Anterior cingulate cortex (tissue), 58 donors: ENCODE results near the gene TMEM44.
"Not testable (repeated sequence)": the region's sequence is repeated elsewhere in the genome, so short reads cannot be mapped to it uniquely, and the experiment has no call there.

Experiments
- DNase-seq, 58 donors: peaks; one replicate each; lab custom pipeline; 2025; lab: John Stamatoyannopoulos, UW

The TMEM44 gene

GRCh38 chr3:194617143-194617671, 16.0 kb downstream of the TMEM44 start:
- DNase-seq: no peak

- no peak for DNase-seq
Measured at GRCh38 chr3:194615226-194615625, 18.0 kb downstream of the TMEM44 start.

GRCh38 chr3:194612221-194612620, 21.0 kb downstream of the TMEM44 start:
- no peak for DNase-seq

GRCh38 chr3:194610689-194611088, 22.5 kb downstream of the TMEM44 start:
- DNase-seq: no peak

- DNase-seq: no peak
Measured at GRCh38 chr3:194609601-194610000, 23.6 kb downstream of the TMEM44 start.

GRCh38 chr3:194608981-194609380, 24.2 kb downstream of the TMEM44 start:
- peak in 2 of 58 donors; percentile 5 to 6 for DNase-seq

- DNase-seq: no peak
Measured at GRCh38 chr3:194607592-194608389, 25.4 kb downstream of the TMEM44 start.

GRCh38 chr3:194606941-194607340, 26.3 kb downstream of the TMEM44 start:
- no peak for DNase-seq

GRCh38 chr3:194606163-194606562, 27.1 kb downstream of the TMEM44 start:
- DNase-seq: no peak

GRCh38 chr3:194605314-194605713, 27.9 kb downstream of the TMEM44 start:
- DNase-seq: not testable (repeated sequence)

- no peak for DNase-seq
Measured at GRCh38 chr3:194604837-194605236, 28.4 kb downstream of the TMEM44 start.

GRCh38 chr3:194604126-194604525, 29.1 kb downstream of the TMEM44 start:
- DNase-seq: no peak

- no peak for DNase-seq
Measured at GRCh38 chr3:194602669-194603171, 30.5 kb downstream of the TMEM44 start.

- no peak for DNase-seq
Measured at GRCh38 chr3:194598771-194599557, 34.3 kb downstream of the TMEM44 start.

GRCh38 chr3:194596906-194597305, 36.3 kb downstream of the TMEM44 start:
- DNase-seq: peak in 1 of 58 donors; percentile 19

- no peak for DNase-seq
Measured at GRCh38 chr3:194592798-194593752, 40.1 kb downstream of the TMEM44 start.

- no peak for DNase-seq
Measured at GRCh38 chr3:194588741-194589140, 44.5 kb downstream of the TMEM44 start.

GRCh38 chr3:194588236-194588635, 45.0 kb downstream of the TMEM44 start:
- no peak for DNase-seq

- peak in 21 of 58 donors; percentile 4 to 69 (median 25) for DNase-seq
Measured at GRCh38 chr3:194587438-194587931, 45.7 kb downstream of the TMEM44 start.

- DNase-seq: no peak
Measured at GRCh38 chr3:194586836-194587235, 46.4 kb downstream of the TMEM44 start.
